Subcutaneous abdominal adipose tissue (tissue), 5 donors: ENCODE measurements around the gene EPHA5.

Experiments
- H3K27ac ChIP-seq: one replicate; pipeline ENCODE4 v1.7.0; 2013; ENCODE audit warnings: low read depth, mild to moderate bottlenecking, inconsistent platforms, low read length, moderate library complexity
- H3K27me3 ChIP-seq, 5 donors: one replicate each; pipeline ENCODE4 v1.7.0; 2013; ENCODE audit warnings: low read length in 5 of 5, inconsistent platforms in 1 of 5; ENCODE audit not compliant: control insufficient read depth in 5 of 5, insufficient read depth in 4 of 5
- H3K36me3 ChIP-seq, 5 donors: one replicate each; pipeline ENCODE4 v1.7.0; 2013; ENCODE audit warnings: low read length in 5 of 5; ENCODE audit not compliant: control insufficient read depth in 5 of 5, insufficient read depth in 5 of 5
- H3K4me1 ChIP-seq, 5 donors: one replicate each; pipeline ENCODE4 v1.7.0; 2013; ENCODE audit warnings: low read length in 5 of 5, mild to moderate bottlenecking in 3 of 5, moderate library complexity in 1 of 5; ENCODE audit not compliant: control insufficient read depth in 5 of 5, insufficient read depth in 5 of 5
- H3K4me3 ChIP-seq, 5 donors: one replicate each; pipeline ENCODE4 v1.7.0; 2013; ENCODE audit warnings: low read length in 5 of 5, low read depth in 1 of 5
- H3K9ac ChIP-seq, 5 donors: one replicate each; pipeline ENCODE4 v1.7.0; 2013; ENCODE audit warnings: low read length in 5 of 5, mild to moderate bottlenecking in 4 of 5, moderate library complexity in 3 of 5
- H3K9me3 ChIP-seq, 5 donors: one replicate each; pipeline ENCODE4 v1.7.0; 2013; ENCODE audit warnings: low read length in 5 of 5; ENCODE audit not compliant: control insufficient read depth in 5 of 5
- donor health status: healthy.
- donor health status: healthy.
- donor health status: healthy.
- donor health status: healthy.
- donor health status: healthy.

The EPHA5 gene

GRCh38 chr4:65457011-65457410 is 213.3 kb downstream of the EPHA5 start:
- Histone ChIP-seq H3K9ac (no peak overlapping the region), H3K9me3 (no peaks in the 10 kb centered on the region), H3K27me3 (no peaks in the 10 kb centered on the region), H3K4me1 (no peaks in the 10 kb centered on the region), H3K36me3 (no peaks in the 10 kb centered on the region), H3K27ac (no peak overlapping the region), H3K4me3 (no peak overlapping the region)

- H3K36me3 ChIP-seq: no peaks in the 10 kb centered on the region
- H3K27ac ChIP-seq: no peak overlapping the region
- no peak overlapping the region for H3K4me3 ChIP-seq
- no peaks in the 10 kb centered on the region for H3K4me1 ChIP-seq
- H3K9ac ChIP-seq: no peak overlapping the region
- H3K9me3 ChIP-seq: no peaks in the 10 kb centered on the region
- H3K27me3 ChIP-seq: no peaks in the 10 kb centered on the region
These were observed 213.7 kb downstream of the EPHA5 start for GRCh38 chr4:65456579-65456978.

DNA sequence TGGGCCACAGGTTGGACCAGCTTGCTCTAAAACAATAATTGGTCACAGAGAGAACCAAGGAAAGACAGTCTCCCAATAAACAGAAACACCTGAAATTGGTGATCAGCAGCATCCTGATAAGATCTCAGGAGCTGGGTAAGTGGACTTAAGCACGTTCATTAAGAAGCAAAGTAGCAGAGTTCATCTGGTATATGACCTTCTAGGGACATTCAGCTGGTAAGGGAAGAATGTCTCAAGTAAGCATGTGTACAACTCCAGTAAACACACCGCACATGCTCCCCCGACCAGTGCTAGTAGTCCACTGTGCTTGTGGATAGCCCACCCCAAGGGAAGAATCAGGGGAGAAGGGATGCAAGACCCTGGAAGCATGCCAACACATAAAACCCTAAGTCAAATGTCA is 216.9 kb downstream of the EPHA5 start:
- H3K9me3 ChIP-seq: no peaks in the 10 kb centered on the region
- H3K9ac ChIP-seq: no peak overlapping the region
- no peak overlapping the region for H3K27ac ChIP-seq
- H3K36me3 ChIP-seq: no peaks in the 10 kb centered on the region
- H3K4me1 ChIP-seq: no peaks in the 10 kb centered on the region
- H3K27me3 ChIP-seq: no peaks in the 10 kb centered on the region
- no peak overlapping the region for H3K4me3 ChIP-seq

- no peak overlapping the region for H3K27ac ChIP-seq
- no peak overlapping the region for H3K9ac ChIP-seq
- H3K4me1 ChIP-seq: no peaks in the 10 kb centered on the region
- no peaks in the 10 kb centered on the region for H3K9me3 ChIP-seq
- H3K4me3 ChIP-seq: no peak overlapping the region
- no peaks in the 10 kb centered on the region for H3K27me3 ChIP-seq
- no peaks in the 10 kb centered on the region for H3K36me3 ChIP-seq
These were observed 219.4 kb downstream of the EPHA5 start for GRCh38 chr4:65450899-65451298.

- Histone ChIP-seq H3K27me3 (no peaks in the 10 kb centered on the region), H3K27ac (no peak overlapping the region), H3K36me3 (no peaks in the 10 kb centered on the region), H3K4me3 (no peak overlapping the region), H3K9ac (no peak overlapping the region), H3K9me3 (no peaks in the 10 kb centered on the region), H3K4me1 (no peaks in the 10 kb centered on the region)
These were observed 233.2 kb downstream of the EPHA5 start for GRCh38 chr4:65437102-65437501.

DNA sequence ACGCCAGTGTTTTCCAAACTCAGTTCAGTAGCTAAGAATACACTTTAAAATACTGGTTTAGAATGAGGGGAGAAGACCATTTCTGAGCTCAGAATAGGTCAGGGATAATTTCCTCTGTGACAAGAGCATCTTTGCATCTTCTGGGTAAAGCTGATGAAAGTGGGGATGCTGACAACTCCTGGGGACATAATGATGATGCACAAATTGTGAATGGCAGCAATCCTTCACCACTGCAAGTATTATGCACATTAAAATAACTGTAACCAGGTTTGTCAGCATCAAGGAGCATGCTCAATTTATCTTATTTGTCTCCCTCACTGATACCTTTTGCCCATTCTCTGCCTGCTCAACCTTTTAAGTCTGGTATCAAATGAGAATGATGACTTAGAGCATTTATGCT is 248.2 kb downstream of the EPHA5 start:
- no peaks in the 10 kb centered on the region for H3K27me3 ChIP-seq
- no peaks in the 10 kb centered on the region for H3K9me3 ChIP-seq
- no peak overlapping the region for H3K27ac ChIP-seq
- H3K36me3 ChIP-seq: no peaks in the 10 kb centered on the region
- no peaks in the 10 kb centered on the region for H3K4me1 ChIP-seq
- no peak overlapping the region for H3K9ac ChIP-seq
- no peak overlapping the region for H3K4me3 ChIP-seq

DNA sequence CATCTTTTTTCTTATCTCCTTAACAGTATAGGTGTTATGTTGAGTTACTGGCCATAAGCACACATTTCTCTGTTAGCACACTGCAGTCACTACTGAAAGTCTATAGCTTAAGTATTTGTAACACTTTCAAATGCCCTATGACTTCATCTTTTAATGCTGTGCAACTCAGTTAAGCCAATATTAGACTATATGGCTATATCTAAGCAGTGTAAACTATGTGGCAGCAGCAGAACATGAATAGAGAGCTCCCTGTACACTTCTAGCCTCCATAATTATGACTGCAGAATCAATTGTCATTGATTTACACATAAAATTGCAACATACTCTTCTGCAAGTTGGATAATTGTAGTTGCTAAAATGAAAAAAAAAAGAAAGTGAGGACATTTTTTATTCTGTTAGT is 250.3 kb downstream of the EPHA5 start:
- H3K4me1 ChIP-seq: no peaks in the 10 kb centered on the region
- H3K9ac ChIP-seq: no peak overlapping the region
- no peaks in the 10 kb centered on the region for H3K27me3 ChIP-seq
- no peaks in the 10 kb centered on the region for H3K9me3 ChIP-seq
- no peaks in the 10 kb centered on the region for H3K36me3 ChIP-seq
- no peak overlapping the region for H3K27ac ChIP-seq
- H3K4me3 ChIP-seq: no peak overlapping the region

DNA sequence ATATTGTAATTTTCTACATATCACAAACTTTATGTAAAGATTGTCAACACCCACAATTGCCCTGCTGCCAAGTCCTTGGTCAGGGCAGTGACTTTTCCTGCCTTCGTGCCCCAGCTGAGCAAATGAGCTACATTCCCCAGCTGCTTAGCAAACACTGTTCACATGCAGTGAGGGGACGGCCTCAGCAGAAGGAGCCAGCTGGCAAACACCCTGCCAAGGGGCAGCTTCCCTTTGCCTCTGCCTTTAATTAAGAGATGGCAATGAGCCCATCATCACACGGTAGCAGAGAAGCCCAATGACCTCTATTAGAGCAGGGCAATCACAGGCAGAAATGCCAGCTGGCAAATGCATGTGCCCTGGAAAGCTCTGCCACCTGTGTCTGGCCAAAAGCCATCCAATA is 253.4 kb downstream of the EPHA5 start:
- Histone ChIP-seq H3K9me3 (no peaks in the 10 kb centered on the region), H3K27me3 (no peaks in the 10 kb centered on the region), H3K4me3 (no peak overlapping the region), H3K36me3 (no peaks in the 10 kb centered on the region), H3K27ac (no peak overlapping the region), H3K4me1 (no peaks in the 10 kb centered on the region), H3K9ac (no peak overlapping the region)

GRCh38 chr4:65407483-65407882 is 262.8 kb downstream of the EPHA5 start:
- Histone ChIP-seq H3K4me1 (no peaks in the 10 kb centered on the region), H3K27ac (no peak overlapping the region), H3K9ac (no peak overlapping the region), H3K9me3 (no peaks in the 10 kb centered on the region), H3K27me3 (no peaks in the 10 kb centered on the region), H3K4me3 (no peak overlapping the region), H3K36me3 (no peaks in the 10 kb centered on the region)

- Histone ChIP-seq H3K9me3 (peaks cover 0 to 7% (median 0%) of the 10 kb centered on the region in 5 donors), H3K36me3 (no peaks in the 10 kb centered on the region), H3K27ac (no peak overlapping the region), H3K4me1 (no peaks in the 10 kb centered on the region), H3K9ac (no peak overlapping the region), H3K27me3 (no peaks in the 10 kb centered on the region), H3K4me3 (no peak overlapping the region)
These were observed 269.2 kb downstream of the EPHA5 start for GRCh38 chr4:65401083-65401482.

DNA sequence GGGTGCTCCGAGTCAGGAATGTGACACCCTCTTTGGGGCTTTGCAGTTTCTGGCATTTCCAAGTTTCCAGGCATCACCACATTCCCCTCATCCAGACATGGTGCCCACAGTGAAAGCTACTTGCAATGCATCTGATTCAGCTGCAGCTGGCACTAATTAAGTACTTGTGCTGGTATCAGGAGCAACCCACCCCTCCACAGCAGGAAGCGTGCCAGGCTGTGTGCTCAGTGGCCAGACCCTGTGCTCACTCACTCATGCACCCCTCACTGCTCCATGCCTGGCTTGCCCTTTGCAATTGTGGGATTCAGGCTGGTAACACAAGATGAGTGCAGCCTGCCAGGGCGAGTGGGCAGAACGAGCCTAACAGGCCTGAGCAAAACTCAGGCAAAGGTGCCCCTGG is 271.2 kb downstream of the EPHA5 start:
- no peaks in the 10 kb centered on the region for H3K4me1 ChIP-seq
- no peak overlapping the region for H3K9ac ChIP-seq
- peaks cover 0 to 11% (median 7%) of the 10 kb centered on the region in 5 donors for H3K9me3 ChIP-seq

More for the DNA sequence above, 271.2 kb downstream of the EPHA5 start:
- Histone ChIP-seq H3K27me3 (no peaks in the 10 kb centered on the region), H3K36me3 (no peaks in the 10 kb centered on the region), H3K27ac (no peak overlapping the region), H3K4me3 (no peak overlapping the region)
